Urothelium cell line (cell line): Measurements from ENCODE around the gene ACOD1.
A peak's percentile ranks its signal among the peaks of the same experiment; 100 is the strongest.
"Not testable (repeated sequence)": the region's sequence is repeated elsewhere in the genome, so short reads cannot be mapped to it uniquely, and the experiment has no call there.

Experiments
- DNase-seq: peaks from one replicate; pipeline ENCODE4 v3.0.0; 2011; ENCODE audit warnings: low spot score, mixed read lengths
- FAIRE-seq: peaks from 2 replicates; lab custom pipeline; 2011; peaks lifted over from hg19 to GRCh38; lab: Jason Lieb, UNC

ACOD1 gene

DNA sequence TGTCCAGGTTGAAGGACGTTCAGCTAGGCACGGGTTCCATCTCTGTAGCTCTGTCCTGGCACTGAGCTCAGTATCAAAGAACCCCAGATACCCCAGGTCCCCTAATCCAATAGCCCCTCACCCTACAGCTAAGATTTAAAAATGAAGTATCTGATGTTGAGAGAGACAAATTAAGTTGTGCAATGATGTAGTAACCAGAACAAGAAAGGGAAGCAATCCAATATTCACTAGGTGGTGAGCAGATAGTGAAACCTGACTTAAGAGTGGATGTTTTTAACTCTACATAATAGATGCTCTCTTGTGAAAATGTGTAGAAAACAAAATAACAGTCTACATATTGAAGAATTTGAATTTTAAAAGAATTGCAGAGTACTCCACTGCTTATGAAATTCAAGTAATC lies 1.8 kb downstream of the ACOD1 start:
- FAIRE-seq, result no peak

DNA sequence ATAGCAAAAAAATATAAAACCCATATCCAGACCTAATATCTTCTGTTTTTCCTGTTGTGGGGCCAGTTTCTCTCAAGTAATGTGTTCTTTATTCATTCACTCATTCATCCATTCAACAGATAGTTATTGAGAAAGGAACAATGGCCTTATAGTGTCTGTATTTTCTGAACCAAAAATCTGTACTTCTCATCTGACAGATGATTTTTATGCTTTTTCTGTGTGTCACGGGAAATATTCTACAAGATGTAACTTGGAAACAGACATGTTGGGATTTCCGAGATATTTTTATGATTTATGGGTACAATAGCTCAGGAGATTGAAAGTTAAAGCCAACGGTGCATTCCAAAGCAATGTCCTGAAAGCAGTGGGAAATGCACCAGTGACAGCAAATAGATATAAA lies 5.7 kb downstream of the ACOD1 start:
- FAIRE-seq (no peak), DNase-seq (no peak)

More for the DNA sequence above, 1.8 kb downstream of the ACOD1 start:
- no peak for DNase-seq

DNA sequence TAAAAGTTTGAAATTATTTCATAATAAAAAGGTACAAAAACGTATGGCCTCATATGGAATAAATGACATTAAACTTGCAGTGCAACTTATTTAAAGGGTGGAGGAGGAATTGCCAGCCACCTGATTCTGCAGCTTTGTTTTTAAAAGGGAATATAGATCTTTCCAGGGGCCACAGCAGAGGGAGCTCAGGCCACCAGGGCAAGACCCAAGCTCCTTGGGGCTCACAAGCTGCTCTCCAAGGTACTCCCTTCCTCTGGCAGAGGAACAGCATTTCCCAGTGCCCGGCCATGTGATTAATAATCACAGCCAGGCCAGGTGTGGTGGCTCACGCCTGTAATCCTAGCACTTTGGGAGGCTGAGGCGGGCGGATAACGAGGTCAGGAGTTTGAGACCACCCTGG lies 6.2 kb downstream of the ACOD1 start:
- no peak for DNase-seq
- FAIRE-seq, result no peak

DNA sequence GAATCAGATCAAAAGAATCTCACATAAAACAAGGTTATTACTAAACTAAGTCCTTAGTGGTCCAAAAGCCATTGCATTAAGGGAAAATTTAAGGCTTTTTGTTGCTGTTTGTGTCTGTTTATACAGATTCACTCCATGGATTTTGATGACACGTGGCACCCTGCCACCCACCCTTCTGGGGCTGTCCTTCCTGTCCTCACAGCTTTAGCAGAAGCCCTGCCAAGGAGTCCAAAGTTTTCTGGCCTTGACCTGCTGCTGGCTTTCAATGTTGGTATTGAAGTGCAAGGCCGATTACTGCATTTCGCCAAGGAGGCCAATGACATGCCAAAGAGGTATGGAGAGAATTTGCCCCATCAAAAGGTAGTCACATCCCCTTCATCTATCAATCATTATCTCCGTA lies 6.9 kb downstream of the ACOD1 start:
- FAIRE-seq (no peak), DNase-seq (no peak)

DNA sequence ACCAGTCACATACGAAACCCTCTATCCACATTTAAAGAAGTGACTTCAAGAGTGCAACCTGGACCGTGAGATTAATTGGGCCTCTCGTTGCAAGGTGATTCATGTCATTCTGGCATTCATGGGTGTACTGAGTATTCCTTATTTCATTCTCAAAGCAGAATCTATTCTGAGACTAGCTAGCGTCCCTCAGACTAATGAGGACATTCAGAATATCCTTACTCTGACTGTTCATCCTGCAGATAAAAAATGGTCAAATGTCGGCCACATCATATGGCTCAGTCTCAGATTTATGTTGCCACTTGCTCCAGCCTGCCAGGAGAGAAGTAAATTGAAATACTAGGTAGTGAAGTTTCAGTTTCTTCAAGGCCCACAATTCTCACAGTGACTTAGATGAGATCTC lies 7.3 kb downstream of the ACOD1 start:
- no peak for DNase-seq
- no peak for FAIRE-seq

DNA sequence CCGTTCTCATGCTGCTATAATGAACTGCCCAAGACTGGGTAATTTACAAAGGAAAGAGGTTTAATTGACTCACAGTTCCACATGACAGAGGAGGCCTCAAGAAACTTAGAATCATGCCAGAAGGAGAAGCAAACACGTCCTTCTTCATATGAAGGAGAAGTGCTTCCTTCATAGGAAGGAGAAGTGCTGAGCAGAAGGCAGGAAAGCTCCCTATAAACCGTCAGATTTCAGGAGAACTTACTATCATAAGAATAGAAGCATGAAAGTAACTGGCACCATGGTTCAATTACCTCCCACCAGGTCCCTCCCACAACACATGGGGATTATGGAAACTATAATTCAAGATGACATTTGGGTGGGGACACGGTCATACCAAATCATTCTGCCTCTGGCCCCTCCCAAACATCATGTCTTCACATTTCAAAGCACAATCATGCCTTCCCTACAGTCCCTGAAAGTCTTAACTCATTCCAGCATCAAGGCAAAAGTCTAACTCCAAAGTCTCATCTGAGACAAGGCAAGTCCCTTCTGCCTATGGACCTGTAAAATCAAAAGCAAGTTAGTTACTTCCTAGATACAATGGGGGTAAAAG lies 10.6 kb downstream of the ACOD1 start:
- FAIRE-seq, result no peak
- DNase-seq, result no peak

DNA sequence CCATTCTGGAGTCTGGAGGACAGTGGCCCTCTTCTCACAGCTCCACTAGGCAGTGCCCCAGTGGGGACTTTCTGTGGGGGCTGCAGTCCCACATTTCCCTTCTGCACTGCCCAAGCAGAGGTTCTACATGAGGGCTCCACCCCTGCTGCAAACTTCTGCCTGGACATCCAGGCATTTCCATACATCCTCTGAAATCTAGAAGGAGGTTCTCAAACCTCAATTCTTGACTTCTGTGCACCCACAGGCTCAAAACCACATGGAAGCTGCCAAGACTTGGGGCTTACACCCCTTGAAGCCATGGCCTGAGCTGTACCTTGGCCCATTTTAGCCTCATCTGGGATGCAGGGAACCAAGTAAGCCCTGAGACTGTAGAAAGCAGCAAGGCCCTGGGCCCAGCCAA lies 11.4 kb downstream of the ACOD1 start:
- not testable (repeated sequence) for DNase-seq, FAIRE-seq

DNA sequence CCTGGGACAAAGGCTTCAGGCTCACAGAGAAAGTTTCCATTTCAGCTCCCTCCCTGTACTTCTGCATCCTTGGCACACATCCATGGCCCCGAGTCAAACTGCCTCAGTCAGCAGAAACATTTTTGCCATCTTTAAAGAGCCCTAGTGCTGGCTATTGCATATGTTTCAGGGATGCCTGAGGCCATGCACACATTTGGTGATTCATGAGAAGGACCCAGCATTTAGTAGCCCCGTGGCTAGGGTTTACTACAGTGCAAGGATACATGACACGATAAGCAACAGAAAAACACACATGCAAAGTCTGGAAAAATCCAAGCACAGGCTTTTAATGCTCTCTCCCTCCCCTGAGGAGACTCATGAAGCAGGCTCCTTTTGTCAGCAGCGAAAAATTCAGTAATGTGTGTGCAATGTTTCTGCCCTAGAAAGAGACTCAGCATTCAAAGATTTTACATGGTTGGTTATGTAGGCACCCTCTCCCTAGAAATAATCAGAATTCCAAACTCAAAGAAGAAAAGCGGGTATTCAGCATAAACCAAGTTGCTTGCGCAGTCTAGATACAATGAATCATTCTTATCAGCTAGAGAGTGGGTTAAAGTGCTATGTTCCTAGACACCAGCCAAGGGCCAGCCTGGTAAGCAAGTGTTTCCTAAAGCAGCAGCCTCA lies 17.6 kb downstream of the ACOD1 start:
- DNase-seq (peak; percentile 15), FAIRE-seq (no peak)

DNA sequence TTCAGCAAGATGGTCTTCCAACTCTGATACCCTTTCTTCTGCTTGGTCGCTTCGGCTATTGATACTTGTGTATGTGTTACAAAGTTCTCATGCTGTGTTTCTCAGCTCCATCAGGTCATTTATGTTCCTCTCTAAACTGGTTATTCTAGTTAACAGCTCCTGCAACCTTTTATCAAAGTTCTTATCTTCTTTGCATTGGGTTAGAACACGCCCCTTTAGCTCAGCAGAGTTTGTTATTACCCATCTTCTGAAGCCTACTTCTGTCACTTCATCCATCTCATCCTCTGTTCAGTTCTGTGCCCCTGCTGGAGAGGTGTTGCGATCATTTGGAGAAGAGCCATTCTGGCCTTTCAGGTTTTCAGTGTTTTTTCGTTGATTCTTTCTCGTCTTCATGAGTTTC lies 18.7 kb downstream of the ACOD1 start:
- no peak for DNase-seq
- no peak for FAIRE-seq

DNA sequence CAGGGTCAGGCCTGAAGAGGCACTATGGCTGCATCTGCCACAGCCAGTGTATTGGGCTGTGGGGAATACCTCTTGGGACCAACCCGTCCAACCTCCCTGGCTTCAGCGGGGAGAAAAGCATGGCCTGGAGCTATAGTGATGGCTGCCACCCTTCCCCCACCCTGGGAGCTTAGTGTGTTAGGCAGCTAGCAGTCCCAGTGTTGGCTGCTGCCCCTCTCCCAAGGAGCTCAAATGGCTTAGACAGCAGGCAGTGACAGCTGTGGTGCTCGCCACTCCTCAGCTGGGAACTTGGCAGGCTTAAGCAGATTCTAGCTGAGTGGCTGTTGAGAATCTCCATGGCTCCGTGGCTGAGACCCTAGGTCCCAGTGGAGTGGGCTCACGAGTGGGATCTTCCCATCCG lies 19.7 kb downstream of the ACOD1 start:
- no peak for FAIRE-seq
- DNase-seq, result no peak

DNA sequence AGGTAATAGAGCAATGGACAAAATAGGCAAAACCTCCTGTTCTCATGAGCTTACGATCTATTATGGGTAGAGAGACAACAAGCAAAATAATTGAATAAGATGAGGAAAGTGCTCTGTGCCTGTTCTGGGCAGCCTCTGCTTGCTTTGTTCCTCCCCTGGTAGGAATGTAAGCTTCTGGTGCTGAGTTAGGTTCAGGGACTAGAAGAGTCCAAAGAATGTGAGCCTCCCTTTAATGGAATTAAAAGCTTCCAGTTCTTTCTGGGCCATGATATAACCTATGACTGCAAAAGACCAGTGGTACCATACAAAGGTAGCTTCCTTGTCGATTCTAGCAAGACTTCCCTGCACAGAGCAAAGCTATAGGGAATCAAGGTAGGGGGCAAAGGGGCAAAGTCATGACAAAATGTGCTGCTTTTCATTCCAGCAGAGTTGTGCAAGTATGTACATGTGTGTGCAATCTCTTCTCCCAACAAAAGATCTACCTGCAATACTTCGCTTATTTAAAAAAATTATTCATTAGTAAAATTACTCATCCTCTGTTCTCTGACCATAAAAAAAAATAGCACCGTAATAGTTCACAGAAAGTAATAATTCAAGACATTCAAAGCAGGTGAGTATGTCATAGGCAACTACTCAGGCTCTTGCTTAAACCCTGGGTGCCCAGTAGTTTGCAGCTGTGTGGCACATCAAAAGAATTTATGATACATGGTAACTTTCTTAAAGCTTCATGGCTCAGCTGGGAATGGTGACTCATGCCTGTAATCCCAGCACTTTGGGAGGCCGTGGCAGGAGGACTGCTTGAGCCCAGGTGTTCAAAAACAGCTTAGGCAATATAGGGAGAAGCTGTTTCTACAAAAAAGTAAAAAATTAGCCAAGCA lies 21.4 kb downstream of the ACOD1 start:
- no peak for FAIRE-seq

DNA sequence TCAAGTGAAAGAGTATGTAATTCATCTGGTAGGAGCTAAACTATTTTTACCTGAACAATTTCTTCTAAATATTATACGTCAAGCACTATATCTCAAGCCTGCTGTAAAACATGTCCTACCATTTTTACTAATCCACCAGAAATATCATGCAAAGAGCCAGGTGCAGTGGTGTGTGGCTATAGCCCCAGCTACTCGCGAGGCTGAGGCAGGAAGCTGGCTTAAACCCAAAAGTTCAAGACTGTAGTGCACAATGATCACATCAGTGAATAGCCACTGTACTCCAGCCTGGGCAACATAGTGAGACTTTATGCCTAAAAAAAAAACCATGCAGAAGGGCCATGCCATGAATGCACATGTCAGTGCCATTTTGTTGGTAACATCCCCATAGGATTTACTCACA lies 22.9 kb downstream of the ACOD1 start:
- no peak for FAIRE-seq
- no peak for DNase-seq

More for the DNA sequence above, 21.4 kb downstream of the ACOD1 start:
- DNase-seq, result no peak

DNA sequence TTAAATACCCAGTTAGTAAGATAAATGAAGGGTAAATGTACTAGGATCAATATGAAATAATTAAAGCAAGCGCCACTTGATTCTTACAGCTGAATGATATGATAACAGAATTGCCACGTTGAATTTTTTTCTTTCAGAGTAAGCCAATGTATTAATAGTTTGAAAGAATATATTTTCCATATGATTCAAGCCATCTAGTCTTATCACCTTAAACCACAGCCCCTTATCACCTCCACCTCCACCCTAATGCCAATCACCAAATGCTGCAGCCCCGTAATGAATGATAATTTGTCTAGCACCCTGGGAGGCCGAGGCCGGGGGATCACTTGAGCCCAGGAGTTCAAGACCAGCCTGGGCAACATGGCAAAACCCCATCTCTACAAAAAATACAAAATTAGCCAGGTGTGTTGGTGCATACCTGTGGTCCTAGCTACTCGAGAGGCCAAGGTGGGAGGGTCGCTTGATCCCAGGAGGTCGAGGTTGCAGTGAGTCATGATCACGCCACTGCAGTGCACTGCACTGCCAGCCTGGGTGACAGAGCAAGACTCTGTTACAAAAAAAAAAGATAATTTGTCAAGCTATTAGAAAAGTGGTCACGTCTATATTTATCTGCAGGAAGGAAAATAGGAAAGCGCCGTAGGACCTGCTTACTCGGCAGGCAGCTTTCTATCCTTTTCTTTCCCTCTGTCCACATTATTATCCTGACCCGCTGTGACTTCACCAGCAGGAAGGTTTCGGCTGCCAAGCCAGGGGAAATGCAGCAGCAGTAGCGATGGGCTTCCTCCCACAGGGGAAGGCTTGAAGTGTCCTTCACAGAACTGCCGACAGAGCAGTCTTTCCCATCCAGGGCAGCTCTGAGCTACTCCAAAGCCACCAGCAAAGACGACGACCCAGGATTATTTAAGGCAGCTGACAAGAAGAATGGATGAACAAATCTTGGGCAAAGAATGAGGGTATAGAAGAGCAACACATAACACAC lies 23.8 kb downstream of the ACOD1 start:
- DNase-seq (no peak), FAIRE-seq (no peak)

DNA sequence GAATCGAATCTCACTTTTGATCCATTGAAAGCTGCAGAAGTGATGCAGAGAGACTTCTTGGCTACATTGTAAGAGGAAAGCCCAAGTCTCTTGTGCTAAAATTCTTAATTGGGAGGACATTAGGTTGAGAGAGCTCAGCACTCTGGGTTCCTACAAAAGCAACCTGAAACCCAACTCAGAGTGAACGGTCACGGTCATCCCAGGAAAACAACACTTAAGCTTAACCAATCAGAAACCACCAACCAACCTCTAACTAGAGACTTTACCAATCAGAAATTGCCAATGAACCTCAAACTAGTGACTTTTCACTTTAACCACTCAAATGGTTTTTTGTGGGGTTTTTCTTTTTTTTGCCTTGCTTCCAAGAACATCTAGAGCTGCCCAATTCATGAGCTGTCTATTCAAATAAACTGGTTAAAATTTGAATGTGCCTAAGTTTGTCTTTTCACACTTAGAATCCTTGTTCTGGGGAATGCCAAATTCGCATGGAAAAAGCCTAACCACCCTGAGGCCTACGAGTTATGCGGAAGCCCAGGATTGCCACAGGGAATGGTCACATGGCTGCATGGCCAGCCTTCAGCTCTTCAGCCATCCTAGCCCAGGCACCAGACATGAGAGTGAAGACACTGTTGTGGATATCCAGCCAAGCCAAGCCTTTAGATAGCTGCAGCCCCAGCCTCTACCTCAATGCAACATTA lies 25.8 kb downstream of the ACOD1 start:
- DNase-seq (no peak), FAIRE-seq (no peak)

DNA sequence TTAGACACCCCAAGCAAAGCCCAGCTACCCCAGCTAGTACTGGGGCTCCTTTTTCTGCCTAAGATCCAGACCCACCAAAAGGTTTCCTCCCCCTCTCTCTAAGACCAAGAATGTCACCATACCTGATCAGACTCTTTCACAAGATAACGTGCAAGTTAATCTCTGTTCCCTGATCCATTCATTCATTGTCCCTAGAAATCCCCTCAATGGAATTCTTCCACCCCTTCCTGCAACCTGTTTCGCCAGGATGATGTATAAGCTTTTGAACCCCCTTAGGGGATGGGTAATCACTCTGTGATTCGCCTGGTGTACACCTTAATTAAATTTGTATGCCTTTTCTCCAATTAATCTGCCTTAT lies 26.3 kb downstream of the ACOD1 start:
- no peak for FAIRE-seq
- no peak for DNase-seq

DNA sequence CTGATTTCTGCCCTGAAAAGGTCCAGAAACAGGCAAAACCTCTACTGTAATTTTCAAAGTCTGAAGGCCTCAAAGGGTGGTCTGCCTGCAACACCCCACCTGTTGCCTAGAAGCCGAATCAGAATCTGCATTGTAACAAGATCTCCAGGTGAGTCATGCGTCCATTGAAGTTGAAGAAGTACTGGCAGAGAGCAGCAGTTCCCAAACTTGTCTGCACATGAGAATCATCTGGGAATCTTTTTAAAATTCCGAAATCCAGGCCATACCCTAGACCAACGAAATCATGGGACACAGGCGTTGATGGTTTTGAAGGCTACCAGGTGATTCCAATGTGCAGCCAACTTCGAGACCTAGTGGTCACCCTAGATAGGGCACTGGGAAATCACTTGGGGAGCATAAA lies 27.6 kb downstream of the ACOD1 start:
- DNase-seq, result no peak
- FAIRE-seq, result no peak

DNA sequence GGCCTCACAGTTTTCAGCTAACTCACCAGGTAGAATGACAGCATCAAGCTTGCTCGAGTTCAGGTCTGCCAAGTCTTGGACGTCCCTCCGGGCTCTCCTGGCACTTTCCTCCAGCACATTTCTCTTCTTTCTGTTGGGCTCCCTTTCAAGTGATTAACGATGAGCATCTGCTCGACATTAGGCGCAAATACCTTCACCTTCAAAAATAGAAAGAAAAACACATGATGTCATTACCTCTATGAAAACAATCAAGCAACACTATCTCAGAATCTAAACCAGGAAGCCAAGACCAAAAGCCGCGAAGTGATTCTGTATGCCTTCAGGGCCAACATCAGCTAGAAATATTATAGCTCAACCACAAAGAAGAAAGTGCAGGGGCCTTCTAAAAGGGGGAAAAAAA lies 28.2 kb downstream of the ACOD1 start:
- FAIRE-seq, result no peak
- DNase-seq, result no peak

DNA sequence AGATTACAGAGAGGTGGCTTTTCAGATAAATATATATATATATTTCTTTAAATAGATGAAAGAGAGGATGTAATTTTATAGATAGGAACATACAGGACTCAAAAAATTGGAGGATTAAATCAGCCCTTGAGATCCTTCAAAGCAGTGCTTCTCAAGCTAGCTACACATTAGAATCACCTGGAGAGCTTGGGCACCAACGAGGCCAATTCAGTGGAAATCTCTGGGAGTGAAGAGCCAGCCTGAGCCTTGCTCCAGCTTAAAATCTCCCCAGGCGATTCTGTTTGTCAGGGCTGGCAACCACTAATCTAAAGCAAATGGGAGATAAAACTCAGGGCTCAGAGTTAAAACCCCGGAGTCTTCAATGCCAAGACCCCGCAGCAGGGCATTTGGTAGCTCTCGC lies 28.6 kb downstream of the ACOD1 start:
- FAIRE-seq, result no peak
- no peak for DNase-seq

DNA sequence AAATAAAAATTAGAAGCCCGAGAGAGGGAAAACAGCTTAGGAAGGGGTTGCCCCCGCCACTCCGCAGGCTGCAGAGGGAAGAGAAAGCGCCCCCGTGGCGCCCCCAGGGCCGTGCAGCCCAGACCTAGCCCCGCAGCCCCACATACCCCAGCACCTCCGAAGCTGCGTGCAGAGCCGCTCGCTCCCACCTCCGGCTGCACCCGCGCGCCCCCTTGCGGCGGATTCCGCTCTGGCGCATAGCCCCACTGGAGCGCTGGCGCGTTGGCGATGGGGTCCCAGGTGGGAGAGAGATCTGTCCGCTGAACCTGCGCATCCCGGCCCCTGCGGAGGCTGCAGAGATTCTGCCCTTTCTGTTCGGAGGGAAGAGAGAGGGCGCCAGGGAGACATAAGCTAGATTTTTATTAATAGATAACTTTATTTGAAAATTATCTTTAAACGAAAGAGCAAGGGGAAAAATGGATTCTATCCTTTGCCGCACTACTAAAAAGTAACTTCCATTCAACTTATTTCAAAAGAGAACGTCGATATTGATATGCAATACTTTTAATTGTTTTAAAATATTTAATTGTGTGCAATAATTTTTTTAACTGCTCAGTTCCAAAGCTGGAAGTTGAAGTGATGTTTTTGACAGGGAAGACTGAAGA lies 31.9 kb downstream of the ACOD1 start:
- DNase-seq (peak; percentile 87), FAIRE-seq (peak; percentile 44)

DNA sequence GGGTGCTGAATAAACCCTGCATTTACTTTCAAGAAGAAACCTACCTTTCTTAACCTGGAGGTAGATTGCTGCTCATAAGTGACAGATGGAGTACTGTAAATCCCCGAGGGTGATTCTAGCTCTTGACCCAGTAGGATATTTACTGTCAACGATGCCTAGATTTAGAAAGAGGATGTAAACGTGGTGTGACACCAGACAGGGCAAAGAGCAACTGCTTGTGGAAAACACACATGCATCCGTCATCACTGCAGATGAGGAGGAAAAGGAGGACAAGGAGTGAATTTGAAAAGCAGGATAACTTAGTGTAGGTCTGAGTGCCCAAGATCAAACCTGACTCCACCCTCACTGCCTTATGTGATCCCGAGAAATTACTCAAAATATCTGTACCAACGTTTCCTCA lies 33.8 kb downstream of the ACOD1 start:
- DNase-seq, result no peak

More for the DNA sequence above, 33.8 kb downstream of the ACOD1 start:
- FAIRE-seq, result no peak
